ENCODE data around the gene CYP20A1.
"Not testable (repeated sequence)": the region's sequence is repeated elsewhere in the genome, so short reads cannot be mapped to it uniquely, and the experiment has no call there.

CYP20A1 gene

GRCh38 chr2:203238704-203239526 is at the start of gene CYP20A1:
Gene CYP20A1, plus strand, starts transcription at chr2:203239018. Its CDS starts 45 bp downstream, at chr2:203239063.
- in situ Hi-C loops (cut with MboI; ENCODE audit: low sequenced_read_pairs), result no loop called here

- in situ Hi-C loops (cut with MboI; ENCODE audit: low sequenced_read_pairs), result not testable (repeated sequence)
Observed at GRCh38 chr2:203190547-203190946, 48.3 kb upstream of the CYP20A1 start.

DNA sequence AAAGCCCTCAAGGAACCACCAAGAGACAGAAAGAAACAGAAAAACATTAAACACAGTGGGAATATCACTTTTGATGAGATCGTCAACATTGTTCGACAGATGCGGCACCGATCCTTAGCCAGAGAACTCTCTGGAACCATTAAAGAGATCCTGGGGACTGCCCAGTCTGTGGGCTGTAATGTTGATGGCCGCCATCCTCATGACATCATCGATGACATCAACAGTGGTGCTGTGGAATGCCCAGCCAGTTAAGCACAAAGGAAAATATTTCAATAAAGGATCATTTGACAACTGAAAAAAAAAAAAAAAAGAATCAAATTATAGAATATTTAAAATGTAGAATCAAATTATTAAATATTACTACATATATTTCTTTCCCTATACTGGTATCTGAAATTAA is 47.8 kb upstream of the CYP20A1 start:
- in situ Hi-C loops (cut with MboI; ENCODE audit: low sequenced_read_pairs), result not testable (repeated sequence)

GRCh38 chr2:203191961-203192360 is 46.9 kb upstream of the CYP20A1 start:
- in situ Hi-C loops (cut with MboI; ENCODE audit: low sequenced_read_pairs), result no loop called here

DNA sequence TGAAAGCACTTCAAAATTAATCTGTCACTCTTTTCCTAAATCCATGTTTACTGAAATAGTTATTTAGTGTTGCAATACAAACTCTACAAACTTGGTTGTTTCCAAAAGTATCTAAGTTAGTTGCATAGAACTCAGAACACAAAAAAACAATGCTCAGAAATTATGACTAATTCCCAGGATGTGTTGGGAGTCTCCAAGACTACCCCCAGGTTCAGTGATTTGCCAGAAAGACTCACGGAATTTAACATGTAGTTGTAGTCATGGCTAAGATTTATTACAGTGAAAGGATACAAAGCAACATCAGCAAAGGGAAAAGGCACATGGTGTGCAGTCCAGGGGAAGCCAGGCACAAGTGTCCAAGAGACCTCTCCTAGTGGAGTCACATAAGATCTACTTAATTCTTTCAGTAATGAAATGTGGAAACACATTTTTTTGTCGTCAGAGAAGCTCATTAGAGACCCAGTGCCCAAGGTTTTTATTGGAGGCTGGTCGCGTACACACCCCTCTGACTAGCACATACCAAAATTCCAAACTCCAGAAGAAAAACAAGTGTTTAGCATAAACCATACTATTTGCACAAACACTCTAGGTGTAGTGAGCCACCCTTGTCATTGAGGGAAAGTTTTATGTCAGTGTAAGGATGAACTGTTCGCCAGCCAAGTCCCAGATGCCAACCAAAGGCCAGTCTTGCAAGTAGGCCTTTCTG is 43.3 kb upstream of the CYP20A1 start:
- in situ Hi-C loops (cut with MboI; ENCODE audit: low sequenced_read_pairs), result no loop called here

- in situ Hi-C loops (cut with MboI; ENCODE audit: low sequenced_read_pairs), result no loop called here
Observed at GRCh38 chr2:203200866-203201265, 38.0 kb upstream of the CYP20A1 start.

GRCh38 chr2:203201426-203201825 is 37.4 kb upstream of the CYP20A1 start:
- in situ Hi-C loops (cut with MboI; ENCODE audit: low sequenced_read_pairs), result no loop called here

DNA sequence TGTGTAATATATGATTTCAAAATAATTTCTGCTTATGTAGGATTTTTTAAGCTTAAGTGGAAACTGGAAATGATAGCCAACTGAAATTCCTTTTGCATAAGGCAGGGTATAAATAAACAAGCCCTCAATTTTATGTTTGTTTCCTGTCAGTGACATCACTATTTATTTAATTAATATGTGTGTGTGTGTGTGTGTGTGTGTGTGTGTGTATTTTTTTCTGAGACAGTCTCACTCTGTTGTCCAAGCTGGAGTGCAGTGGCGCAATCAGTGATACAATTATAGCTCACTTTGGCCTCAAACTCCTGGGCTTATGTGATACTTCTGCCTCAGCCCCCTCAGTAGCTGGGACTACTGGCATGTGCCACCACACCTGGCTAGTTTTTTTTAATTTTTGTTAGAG is 29.3 kb upstream of the CYP20A1 start:
- in situ Hi-C loops (cut with MboI; ENCODE audit: low sequenced_read_pairs), result no loop called here

GRCh38 chr2:203225423-203226039 is 13.3 kb upstream of the CYP20A1 start:
- in situ Hi-C loops (cut with MboI; ENCODE audit: low sequenced_read_pairs), result no loop called here

GRCh38 chr2:203229674-203230073 is 9.1 kb upstream of the CYP20A1 start:
- in situ Hi-C loops (cut with MboI; ENCODE audit: low sequenced_read_pairs), result not testable (repeated sequence)

- in situ Hi-C loops (cut with MboI; ENCODE audit: low sequenced_read_pairs), result no loop called here
Observed at GRCh38 chr2:203237346-203238238, 1.2 kb upstream of the CYP20A1 start.

GRCh38 chr2:203238292-203238703 is 520 bp upstream of the CYP20A1 start:
- in situ Hi-C loops (cut with MboI; ENCODE audit: low sequenced_read_pairs), result no loop called here

- in situ Hi-C loops (cut with MboI; ENCODE audit: low sequenced_read_pairs), result no loop called here
Observed at GRCh38 chr2:203240491-203240890, 1.7 kb downstream of the CYP20A1 start.

DNA sequence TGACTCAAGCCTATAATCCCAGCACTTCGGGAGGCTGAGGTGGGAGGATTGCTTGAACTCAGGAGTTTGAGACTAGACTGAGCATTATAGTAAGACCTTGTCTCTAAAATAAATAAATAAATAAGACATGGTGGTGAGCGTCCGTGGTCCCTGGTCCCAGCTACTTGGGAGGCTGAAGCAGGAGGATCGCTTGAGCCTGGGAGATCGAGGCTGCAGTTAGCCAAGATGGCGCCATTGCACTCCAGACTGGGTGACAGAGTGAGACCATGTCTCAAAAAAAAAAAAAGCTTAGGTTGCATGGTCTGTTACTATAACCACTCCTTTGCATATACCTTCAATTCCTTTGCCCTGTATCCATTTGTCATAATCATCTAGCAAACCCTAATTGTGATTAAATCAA is 3.7 kb downstream of the CYP20A1 start:
- in situ Hi-C loops (cut with MboI; ENCODE audit: low sequenced_read_pairs), result no loop called here

GRCh38 chr2:203246646-203247045 is 7.8 kb downstream of the CYP20A1 start:
- in situ Hi-C loops (cut with MboI; ENCODE audit: low sequenced_read_pairs), result no loop called here

- in situ Hi-C loops (cut with MboI; ENCODE audit: low sequenced_read_pairs), result no loop called here
Observed at GRCh38 chr2:203252818-203253217, 14.0 kb downstream of the CYP20A1 start.

- in situ Hi-C loops (cut with MboI; ENCODE audit: low sequenced_read_pairs), result not testable (repeated sequence)
Observed at GRCh38 chr2:203253422-203254095, 14.7 kb downstream of the CYP20A1 start.

- in situ Hi-C loops (cut with MboI; ENCODE audit: low sequenced_read_pairs), result no loop called here
Observed at GRCh38 chr2:203261326-203262159, 22.7 kb downstream of the CYP20A1 start.

- in situ Hi-C loops (cut with MboI; ENCODE audit: low sequenced_read_pairs), result no loop called here
Observed at GRCh38 chr2:203279288-203279687, 40.5 kb downstream of the CYP20A1 start.

All from HL-60/S4 treated with phorbol 12-myristate 13-acetate at 8.2 ng/mL for 4 days and 3 days (cell line).